IMR-90 (cell line): Measurements from ENCODE around the gene PEX6. TPM values are rescaled to one million over a fixed set of nuclear protein-coding genes. Genes with fewer than 3 reads are reported as not detected.

ENCODE experiments used
- ATAC-seq: fragments of 200-7000 bp; cut with Tn5 transposase; 2 replicates; pipeline ENCODE4 v1.9.1; 2020; ENCODE audit warnings: low read depth, mild to moderate bottlenecking, moderate library complexity
- BruUV-seq: library from RNA; stranded (reverse); fragments of 400-500 nt; replicated peaks from 2 replicates; lab custom pipeline; 2021; lab: Mats Ljungman, UMichigan
- CTCF ChIA-PET: fragments of 300-600 bp; formaldehyde crosslinking; extraction: SDS; loops from one replicate; lab custom pipeline; 2021; ENCODE audit warnings: antibody characterized with exemption; lab: Yijun Ruan, JAX
- POLR2A ChIA-PET: fragments of 300-600 bp; sonication (Branson Sonifier 250); formaldehyde crosslinking; loops from one replicate; lab custom pipeline; 2022; ENCODE audit warnings: antibody characterized with exemption; ENCODE audit not compliant: unreplicated experiment; lab: Charles Lee
- DNase-seq: peaks from one replicate; pipeline ENCODE4 v3.0.0; 2013
- H2AFZ ChIP-seq: replicated peaks from 2 replicates; pipeline ENCODE3; 2013; ENCODE audit warnings: low read length, mild to moderate bottlenecking; ENCODE audit not compliant: poor library complexity
- H2AK5ac ChIP-seq: 2 replicates; pipeline ENCODE4 v1.6.1; 2013; ENCODE audit warnings: low read depth, low read length, inconsistent platforms
- H2AK9ac ChIP-seq: replicated peaks from 2 replicates; pipeline ENCODE3; 2013; ENCODE audit warnings: mild to moderate bottlenecking, low read depth, low read length, moderate library complexity; ENCODE audit not compliant: poor library complexity
- H2BK120ac ChIP-seq: 2 replicates; pipeline ENCODE4 v1.6.1; 2013; ENCODE audit warnings: low read depth, low read length, inconsistent platforms
- H2BK15ac ChIP-seq: 3 replicates; pipeline ENCODE4 v1.6.1; 2013; ENCODE audit warnings: low read depth, low read length, inconsistent platforms
- H2BK20ac ChIP-seq: 2 replicates; pipeline ENCODE4 v1.6.1; 2013; ENCODE audit warnings: low read depth, mild to moderate bottlenecking, inconsistent platforms, low read length, moderate library complexity
- H2BK5ac ChIP-seq: 2 replicates; pipeline ENCODE4 v1.6.1; 2013; ENCODE audit warnings: mild to moderate bottlenecking, low read depth, low read length, inconsistent platforms; ENCODE audit not compliant: poor library complexity, severe bottlenecking
- H3K14ac ChIP-seq: replicated peaks from 2 replicates; pipeline ENCODE4 v1.6.1; 2013; ENCODE audit warnings: low read depth, low read length, inconsistent platforms
- H3K18ac ChIP-seq: 2 replicates; pipeline ENCODE4 v1.6.1; 2013; ENCODE audit warnings: low read depth, low read length, control low read depth
- H3K23ac ChIP-seq: 2 replicates; pipeline ENCODE4 v1.6.1; 2013; ENCODE audit warnings: low read depth, low read length, inconsistent platforms
- H3K27ac ChIP-seq: 2 replicates; pipeline ENCODE4 v1.5.1; 2013; ENCODE audit warnings: mild to moderate bottlenecking, control low read depth, low read length; ENCODE audit not compliant: insufficient read depth
- H3K27me3 ChIP-seq: 2 replicates; pipeline ENCODE4 v1.6.1; 2013; ENCODE audit warnings: low read length; ENCODE audit not compliant: control insufficient read depth, insufficient read depth
- H3K36me3 ChIP-seq: 2 replicates; pipeline ENCODE4 v1.6.1; 2013; ENCODE audit warnings: low read length, mixed read lengths; ENCODE audit not compliant: control insufficient read depth, insufficient read depth
- H3K4ac ChIP-seq: 2 replicates; pipeline ENCODE4 v1.6.1; 2013; ENCODE audit warnings: low read depth, low read length, inconsistent platforms
- H3K4me1 ChIP-seq: 2 replicates; pipeline ENCODE4 v1.6.1; 2013; ENCODE audit warnings: low read length, mixed read lengths; ENCODE audit not compliant: control insufficient read depth, insufficient read depth
- H3K4me2 ChIP-seq: 2 replicates; pipeline ENCODE4 v1.6.1; 2013; ENCODE audit warnings: low read depth, mild to moderate bottlenecking, control low read depth, low read length, moderate library complexity
- H3K4me3 ChIP-seq: 2 replicates; pipeline ENCODE4 v1.5.1; 2013; ENCODE audit warnings: low read depth, mild to moderate bottlenecking, control low read depth, low read length, moderate library complexity; ENCODE audit not compliant: insufficient read depth
- H3K56ac ChIP-seq: 2 replicates; pipeline ENCODE4 v1.6.1; 2013; ENCODE audit warnings: low read length, inconsistent platforms; ENCODE audit not compliant: insufficient read depth; ENCODE audit errors: extremely low read depth
- H3K79me1 ChIP-seq, 2 experiments: 2 replicates each; pipeline ENCODE4 v1.6.1; 2013; ENCODE audit warnings: low read length in 2 of 2, inconsistent platforms in 1 of 2, low read depth in 1 of 2
- H3K9ac ChIP-seq: 2 replicates; pipeline ENCODE4 v1.6.1; 2013; ENCODE audit warnings: low read depth, low read length, control low read depth
- H3K9me1 ChIP-seq: 2 replicates; pipeline ENCODE4 v1.6.1; 2013; ENCODE audit warnings: low read length, inconsistent platforms; ENCODE audit not compliant: insufficient read depth
- H3K9me3 ChIP-seq: 2 replicates; pipeline ENCODE4 v1.6.1; 2013; ENCODE audit warnings: low read length; ENCODE audit not compliant: control insufficient read depth, insufficient read depth
- H4K20me1 ChIP-seq: 2 replicates; pipeline ENCODE4 v1.6.1; 2013; ENCODE audit warnings: low read length, inconsistent platforms; ENCODE audit not compliant: insufficient read depth
- H4K5ac ChIP-seq: 2 replicates; pipeline ENCODE4 v1.6.1; 2013; ENCODE audit warnings: mild to moderate bottlenecking, low read depth, low read length, control low read depth
- H4K8ac ChIP-seq, 2 experiments: 2 replicates each; pipeline ENCODE4 v1.6.1; 2013; ENCODE audit warnings: low read depth in 2 of 2, low read length in 2 of 2, control low read depth in 1 of 2, inconsistent platforms in 1 of 2
- H4K91ac ChIP-seq: 2 replicates; pipeline ENCODE4 v1.6.1; 2013; ENCODE audit warnings: low read depth, low read length, inconsistent platforms; ENCODE audit not compliant: insufficient read depth
- BHLHE40 ChIP-seq: fragments of 150-350 bp; IDR thresholded peaks from 2 replicates; pipeline ENCODE4 v1.6.1; 2016; ENCODE audit warnings: mild to moderate bottlenecking, low read depth, low read length
- CEBPB ChIP-seq: IDR thresholded peaks from 2 replicates; pipeline ENCODE4 v1.6.1; 2012; ENCODE audit warnings: low read depth, low read length, improper control_type of control experiment
- CHD1 ChIP-seq: IDR thresholded peaks from 2 replicates; pipeline ENCODE4 v1.6.1; 2012; ENCODE audit warnings: low read depth, low read length, improper control_type of control experiment
- FOS ChIP-seq: fragments of 150-350 bp; IDR thresholded peaks from 2 replicates; pipeline ENCODE4 v1.6.1; 2016; ENCODE audit warnings: low read depth, low read length
- MAFK ChIP-seq: IDR thresholded peaks from 2 replicates; pipeline ENCODE4 v1.6.1; 2012; ENCODE audit warnings: low read depth, low read length, improper control_type of control experiment
- MAZ ChIP-seq: IDR thresholded peaks from 2 replicates; pipeline ENCODE4 v1.6.1; 2012; ENCODE audit warnings: low read depth, mild to moderate bottlenecking, low read length, improper control_type of control experiment, moderate library complexity, borderline replicate concordance
- MXI1 ChIP-seq: IDR thresholded peaks from 2 replicates; pipeline ENCODE4 v1.6.1; 2012; ENCODE audit warnings: low read depth, mild to moderate bottlenecking, low read length, moderate library complexity, borderline replicate concordance
- NFE2L2 ChIP-seq: fragments of 150-350 bp; IDR thresholded peaks from 2 replicates; pipeline ENCODE4 v1.6.1; 2016; ENCODE audit warnings: low read depth, mild to moderate bottlenecking, low read length
- POLR2A ChIP-seq: IDR thresholded peaks from 2 replicates; pipeline ENCODE4 v1.6.1; 2012; ENCODE audit warnings: mild to moderate bottlenecking, low read depth, low read length
- RAD21 ChIP-seq: IDR thresholded peaks from 2 replicates; pipeline ENCODE4 v1.6.1; 2012; ENCODE audit warnings: low read length, improper control_type of control experiment
- RCOR1 ChIP-seq: IDR thresholded peaks from 2 replicates; pipeline ENCODE4 v1.6.1; 2012; ENCODE audit warnings: mild to moderate bottlenecking, low read length, improper control_type of control experiment; ENCODE audit not compliant: insufficient replicate concordance
- RFX5 ChIP-seq: IDR thresholded peaks from 2 replicates; pipeline ENCODE4 v1.8.0; 2012; ENCODE audit warnings: low read depth, mild to moderate bottlenecking, low read length, moderate library complexity
- SMC3 ChIP-seq: fragments of 150-350 bp; IDR thresholded peaks from 2 replicates; pipeline ENCODE4 v1.6.1; 2016; ENCODE audit warnings: low read depth, mild to moderate bottlenecking, antibody characterized with exemption, low read length, moderate library complexity
- WGBS, 2 experiments: methylation state at CpG; one replicate each; pipeline versions ENCODE4 v1.1.5 to v1.1.7; 2013; ENCODE audit warnings: missing lambda C conversion rate in 2 of 2; ENCODE audit not compliant: insufficient read length in 1 of 2; ENCODE audit errors: extremely low coverage in 2 of 2; 5-methylcytosine and 5-hydroxymethylcytosine counted together
- dilution Hi-C: fragments of 300-500 bp; cut with HindIII; formaldehyde crosslinking; loops from one replicate; pipeline ENCODE4 v1.14.3; 2018; ENCODE audit warnings: low sequenced_read_pairs; ENCODE audit not compliant: unreplicated experiment
- in situ Hi-C: fragments of 300-500 bp; cut with MboI; formaldehyde crosslinking; loops from 3 replicates; pipeline ENCODE4 v1.14.3; 2019; ENCODE audit warnings: low sequenced_read_pairs, inconsistent platforms, mixed read lengths
- intact Hi-C: fragments of 100-400 bp; cut with micrococcal nuclease; formaldehyde crosslinking; loops from 2 replicates; pipeline ENCODE4 v1.10.0; 2022
- polyA plus RNA-seq, 3 experiments: library from polyadenylated mRNA; depleted of rRNA; stranded (reverse); fragments of >200 nt; gene quantifications; 2 replicates each; pipeline ENCODE4 v1.2.3, GENCODE V29; 2012; ENCODE audit warnings: low replicate concordance in 1 of 3
- total RNA-seq: library from RNA; depleted of rRNA; stranded (reverse); fragments of >200 nt; gene quantifications from 2 replicates; pipeline ENCODE4 v1.2.3, GENCODE V29; 2012
- TF ChIP-seq, protein P1 (sequence below): fragments of 150-350 bp; IDR thresholded peaks from 2 replicates; pipeline ENCODE4 v1.6.1; 2016; ENCODE audit warnings: low read depth, mild to moderate bottlenecking, low read length, moderate library complexity, borderline replicate concordance
- TF ChIP-seq, protein P2 (sequence below): conservative IDR thresholded peaks from 2 replicates; pipeline ENCODE4 v1.5.1; 2012; ENCODE audit warnings: mild to moderate bottlenecking, low read depth, low read length, improper control_type of control experiment
- TF ChIP-seq, protein P3 (sequence below): fragments of 150-350 bp; IDR thresholded peaks from 2 replicates; pipeline ENCODE4 v1.6.1; 2017; ENCODE audit warnings: mild to moderate bottlenecking, antibody characterized with exemption, low read length, low read depth

The PEX6 gene
- total and polyA plus RNA-seq, 2 of the 4 experiments (the other 2 are of a cell fraction): 10.4 to 10.6 TPM

DNA sequence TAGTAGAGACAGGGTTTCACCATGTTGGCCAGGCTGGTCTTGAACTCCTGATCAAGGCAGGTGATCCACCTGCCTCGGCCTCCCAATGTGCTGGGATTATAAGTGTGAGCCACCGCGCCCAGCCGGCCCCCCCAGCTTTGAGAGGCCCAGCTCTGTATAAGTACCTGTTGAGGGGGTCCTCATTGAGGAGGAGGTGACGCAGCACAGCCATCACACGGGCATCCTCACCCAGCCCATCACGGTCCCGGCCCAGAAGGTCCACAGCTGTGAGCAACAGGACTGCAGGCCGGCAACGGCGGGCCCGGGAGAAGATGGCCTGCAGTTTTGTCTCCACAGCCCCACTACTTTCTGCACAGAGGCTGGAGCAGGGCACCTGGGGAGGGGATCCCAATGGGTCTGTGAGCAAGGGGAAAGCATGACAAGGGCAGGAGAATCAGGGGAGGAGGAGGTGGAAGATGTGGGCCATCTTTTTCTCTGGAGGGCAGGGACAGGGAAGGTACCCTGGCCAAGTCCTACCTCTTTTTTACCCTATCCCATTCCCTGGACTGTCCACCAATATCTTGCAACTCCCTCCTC is 10.8 kb downstream of the PEX6 start:
- CTCF ChIA-PET: no interaction called here
- BruUV-seq: no TSS peak

More for the DNA sequence above, 10.8 kb downstream of the PEX6 start:
- Histone ChIP-seq H2BK20ac (no peak overlapping the region), H2BK15ac (no peak overlapping the region), H3K9me3 (no peaks in the 10 kb centered on the region), H3K79me1 (peaks cover 4 to 28% of the 10 kb centered on the region in 2 experiments; a peak in 3 of 4 replicates), H3K56ac (no peak overlapping the region), H3K4ac (no peak overlapping the region), H3K18ac (no peak overlapping the region), H3K9me1 (peaks cover 26% of the 10 kb centered on the region), H3K14ac (no peak overlapping the region), H3K4me3 (no peak overlapping the region), H3K4me1 (peaks cover 18% of the 10 kb centered on the region), H3K36me3 (peaks cover 45% of the 10 kb centered on the region), H3K23ac (no peak overlapping the region), H4K20me1 (peaks cover 9% of the 10 kb centered on the region; the same call in 1 of the 2 replicates), H4K5ac (no peak overlapping the region), H3K27ac (no peak overlapping the region), H2AK9ac (no peak overlapping the region), H2BK120ac (no peak overlapping the region), H2AFZ (no peak overlapping the region), H3K27me3 (no peaks in the 10 kb centered on the region), H2BK5ac (no peak overlapping the region), H3K4me2 (no peak overlapping the region), H4K8ac (no peak overlapping the region), H4K91ac (no peak overlapping the region), H2AK5ac (no peak overlapping the region), H3K9ac (no peak overlapping the region)
- TF ChIP-seq BHLHE40 (no peak), POLR2A (no peak), MAZ (no peak), RAD21 (no peak), NFE2L2 (no peak), RFX5 (no peak), SMC3 (no peak), CHD1 (no peak), MXI1 (no peak), RCOR1 (no peak), CEBPB (no peak), FOS (no peak), MAFK (no peak)
- TF ChIP-seq, protein P1, sequence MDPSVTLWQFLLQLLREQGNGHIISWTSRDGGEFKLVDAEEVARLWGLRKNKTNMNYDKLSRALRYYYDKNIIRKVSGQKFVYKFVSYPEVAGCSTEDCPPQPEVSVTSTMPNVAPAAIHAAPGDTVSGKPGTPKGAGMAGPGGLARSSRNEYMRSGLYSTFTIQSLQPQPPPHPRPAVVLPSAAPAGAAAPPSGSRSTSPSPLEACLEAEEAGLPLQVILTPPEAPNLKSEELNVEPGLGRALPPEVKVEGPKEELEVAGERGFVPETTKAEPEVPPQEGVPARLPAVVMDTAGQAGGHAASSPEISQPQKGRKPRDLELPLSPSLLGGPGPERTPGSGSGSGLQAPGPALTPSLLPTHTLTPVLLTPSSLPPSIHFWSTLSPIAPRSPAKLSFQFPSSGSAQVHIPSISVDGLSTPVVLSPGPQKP: no peak
- TF ChIP-seq, protein P2, sequence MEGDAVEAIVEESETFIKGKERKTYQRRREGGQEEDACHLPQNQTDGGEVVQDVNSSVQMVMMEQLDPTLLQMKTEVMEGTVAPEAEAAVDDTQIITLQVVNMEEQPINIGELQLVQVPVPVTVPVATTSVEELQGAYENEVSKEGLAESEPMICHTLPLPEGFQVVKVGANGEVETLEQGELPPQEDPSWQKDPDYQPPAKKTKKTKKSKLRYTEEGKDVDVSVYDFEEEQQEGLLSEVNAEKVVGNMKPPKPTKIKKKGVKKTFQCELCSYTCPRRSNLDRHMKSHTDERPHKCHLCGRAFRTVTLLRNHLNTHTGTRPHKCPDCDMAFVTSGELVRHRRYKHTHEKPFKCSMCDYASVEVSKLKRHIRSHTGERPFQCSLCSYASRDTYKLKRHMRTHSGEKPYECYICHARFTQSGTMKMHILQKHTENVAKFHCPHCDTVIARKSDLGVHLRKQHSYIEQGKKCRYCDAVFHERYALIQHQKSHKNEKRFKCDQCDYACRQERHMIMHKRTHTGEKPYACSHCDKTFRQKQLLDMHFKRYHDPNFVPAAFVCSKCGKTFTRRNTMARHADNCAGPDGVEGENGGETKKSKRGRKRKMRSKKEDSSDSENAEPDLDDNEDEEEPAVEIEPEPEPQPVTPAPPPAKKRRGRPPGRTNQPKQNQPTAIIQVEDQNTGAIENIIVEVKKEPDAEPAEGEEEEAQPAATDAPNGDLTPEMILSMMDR: no peak
- TF ChIP-seq, protein P3, sequence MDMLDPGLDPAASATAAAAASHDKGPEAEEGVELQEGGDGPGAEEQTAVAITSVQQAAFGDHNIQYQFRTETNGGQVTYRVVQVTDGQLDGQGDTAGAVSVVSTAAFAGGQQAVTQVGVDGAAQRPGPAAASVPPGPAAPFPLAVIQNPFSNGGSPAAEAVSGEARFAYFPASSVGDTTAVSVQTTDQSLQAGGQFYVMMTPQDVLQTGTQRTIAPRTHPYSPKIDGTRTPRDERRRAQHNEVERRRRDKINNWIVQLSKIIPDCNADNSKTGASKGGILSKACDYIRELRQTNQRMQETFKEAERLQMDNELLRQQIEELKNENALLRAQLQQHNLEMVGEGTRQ: no peak
- WGBS, 2 experiments: 100% methylated on average over 1 of the region's 12 CpGs; no CpG with 5 or more reads in 1 of the 2 experiments
- in situ Hi-C loops (no loop called here), intact Hi-C loops (no loop called here), dilution Hi-C loops (no loop called here)
- POLR2A ChIA-PET: no interaction called here
- no peak for DNase-seq
- ATAC-seq: no peak
